ENCODE measurements around the gene CUX1. TPM values are rescaled to one million over a fixed set of nuclear protein-coding genes. Genes with fewer than 3 reads are reported as not detected.

CUX1 gene
- total RNA-seq, 1 experiment from 2014 or later = 116 TPM

- no peak overlapping the region for H3K4me3 ChIP-seq (ENCODE audit: low read depth, low read length)
- no peaks in the 10 kb centered on the region for H3K27me3 ChIP-seq (replicated peaks; ENCODE audit: control insufficient read depth, insufficient read depth, low read length)
- no peaks in the 10 kb centered on the region for H3K9me3 ChIP-seq
- no TSS peak for BruUV-seq (replicated peaks)
- H3K36me3 ChIP-seq (ENCODE audit: control insufficient read depth, insufficient read depth, low read length) = no peaks in the 10 kb centered on the region; the same call in 1 of the 2 replicates
- 0 out of 2 replicates have a peak, but pooled peaks cover 4% of the 10 kb centered on the region for H3K4me1 ChIP-seq
- TF ChIP-seq CTCF (IDR thresholded peaks at IDR 0.05; ENCODE audit: insufficient read depth in 1 of 2, low read depth in 1 of 2, low read length in 1 of 2, severe bottlenecking in 1 of 2, unreplicated experiment in 1 of 2) = no peak
- intact Hi-C loops (cut with micrococcal nuclease; ENCODE audit: unreplicated experiment) = no loop called here
- H3K27ac Mint-ChIP-seq (ENCODE audit: unreplicated experiment) = peak overlapping the region; percentile 69
- H3K36me3 Mint-ChIP-seq (ENCODE audit: insufficient read depth, unreplicated experiment) = peaks cover 69% of the 10 kb centered on the region
- CTCF ChIA-PET = no interaction called here
- POLR2A ChIA-PET = no interaction called here
- peaks cover 13% of the 10 kb centered on the region for H3K4me1 Mint-ChIP-seq (ENCODE audit: low read depth, unreplicated experiment)
- no peak for DNase-seq
- no peaks in the 10 kb centered on the region for H3K27me3 Mint-ChIP-seq (ENCODE audit: insufficient read depth, unreplicated experiment)
- H3K4me3 Mint-ChIP-seq (ENCODE audit: unreplicated experiment) = no peak overlapping the region
- H3K9me3 Mint-ChIP-seq (ENCODE audit: unreplicated experiment) = no peaks in the 10 kb centered on the region
These were observed 171.1 kb downstream of the CUX1 start for GRCh38 chr7:101988513-101988912.

- intact Hi-C loops (cut with micrococcal nuclease; ENCODE audit: unreplicated experiment) = no loop called here
- H3K27me3 Mint-ChIP-seq (ENCODE audit: insufficient read depth, unreplicated experiment) = no peaks in the 10 kb centered on the region
- H3K36me3 ChIP-seq (ENCODE audit: control insufficient read depth, insufficient read depth, low read length) = no peaks in the 10 kb centered on the region; the same call in 1 of the 2 replicates
- no peak for TF ChIP-seq CTCF (IDR thresholded peaks at IDR 0.05; ENCODE audit: insufficient read depth in 1 of 2, low read depth in 1 of 2, low read length in 1 of 2, severe bottlenecking in 1 of 2, unreplicated experiment in 1 of 2)
- ChIA-PET CTCF (no interaction called here), POLR2A (no interaction called here)
- H3K4me1 Mint-ChIP-seq (ENCODE audit: low read depth, unreplicated experiment) = peaks cover 13% of the 10 kb centered on the region
- no peak overlapping the region for H3K4me3 Mint-ChIP-seq (ENCODE audit: unreplicated experiment)
- H3K9me3 Mint-ChIP-seq (ENCODE audit: unreplicated experiment) = no peaks in the 10 kb centered on the region
- H3K27me3 ChIP-seq (replicated peaks; ENCODE audit: control insufficient read depth, insufficient read depth, low read length) = no peaks in the 10 kb centered on the region
- no peak for DNase-seq
- no peak overlapping the region for H3K4me3 ChIP-seq (ENCODE audit: low read depth, low read length)
- H3K4me1 ChIP-seq = 0 out of 2 replicates have a peak, but pooled peaks cover 4% of the 10 kb centered on the region
- BruUV-seq (replicated peaks) = no TSS peak
- H3K27ac Mint-ChIP-seq (ENCODE audit: unreplicated experiment) = no peak overlapping the region
- no peaks in the 10 kb centered on the region for H3K9me3 ChIP-seq
- H3K36me3 Mint-ChIP-seq (ENCODE audit: insufficient read depth, unreplicated experiment) = peaks cover 72% of the 10 kb centered on the region
These were observed 171.7 kb downstream of the CUX1 start for GRCh38 chr7:101989101-101989500.

GRCh38 chr7:101990811-101991418, 173.5 kb downstream of the CUX1 start:
- no peaks in the 10 kb centered on the region for H3K27me3 Mint-ChIP-seq (ENCODE audit: insufficient read depth, unreplicated experiment)
- Histone ChIP-seq H3K27me3 (replicated peaks; ENCODE audit: control insufficient read depth, insufficient read depth, low read length) (no peaks in the 10 kb centered on the region), H3K9me3 (no peaks in the 10 kb centered on the region), H3K4me1 (0 out of 2 replicates have a peak, but pooled peaks cover 4% of the 10 kb centered on the region), H3K36me3 (ENCODE audit: control insufficient read depth, insufficient read depth, low read length) (no peaks in the 10 kb centered on the region; the same call in 1 of the 2 replicates), H3K4me3 (ENCODE audit: low read depth, low read length) (no peak overlapping the region)
- H3K36me3 Mint-ChIP-seq (ENCODE audit: insufficient read depth, unreplicated experiment) = peaks cover 77% of the 10 kb centered on the region
- H3K4me1 Mint-ChIP-seq (ENCODE audit: low read depth, unreplicated experiment) = peaks cover 8% of the 10 kb centered on the region
- no peak for DNase-seq
- intact Hi-C loops (cut with micrococcal nuclease; ENCODE audit: unreplicated experiment) = no loop called here
- POLR2A ChIA-PET = no interaction called here
- no peak for TF ChIP-seq CTCF (IDR thresholded peaks at IDR 0.05; ENCODE audit: insufficient read depth in 1 of 2, low read depth in 1 of 2, low read length in 1 of 2, severe bottlenecking in 1 of 2, unreplicated experiment in 1 of 2)
- BruUV-seq (replicated peaks) = no TSS peak
- CTCF ChIA-PET = interaction anchor here (0.5 kb wide), 1 partner anchor 476 kb away, joined by 3 read pairs; no protein-coding TSS in a partner anchor
- H3K9me3 Mint-ChIP-seq (ENCODE audit: unreplicated experiment) = no peaks in the 10 kb centered on the region
- H3K4me3 Mint-ChIP-seq (ENCODE audit: unreplicated experiment) = no peak overlapping the region
- peak overlapping the region; percentile 13 for H3K27ac Mint-ChIP-seq (ENCODE audit: unreplicated experiment)

All from Caco-2 (cell line).